H1 (cell line): ENCODE results near the gene IRF3. TPM values are rescaled to one million over a fixed set of nuclear protein-coding genes. Genes with fewer than 3 reads are reported as not detected.

Source experiments
- CTCF ChIA-PET: fragments of 300-600 bp; sonication (Branson Sonifier 250); formaldehyde crosslinking; loops from one replicate; lab custom pipeline; 2021; ENCODE audit not compliant: partially characterized antibody; lab: Charles Lee
- POLR2A ChIA-PET: fragments of 300-600 bp; sonication (Branson Sonifier 250); formaldehyde crosslinking; loops from one replicate; lab custom pipeline; 2021; ENCODE audit warnings: inconsistent platforms; ENCODE audit not compliant: partially characterized antibody; lab: Charles Lee
- DNase-seq, 2 experiments: peaks; one replicate each; pipeline versions ENCODE4 v3.0.0 to v3.0.0-alpha.2; 2010 to 2022; ENCODE audit warnings: low spot score in 2 of 2, low read depth in 1 of 2, mixed read lengths in 1 of 2
- FAIRE-seq: peaks from 2 replicates; lab custom pipeline; 2011; peaks lifted over from hg19 to GRCh38; lab: Jason Lieb, UNC
- H2AFZ ChIP-seq: 2 replicates; pipeline ENCODE4 v1.8.1; 2012; ENCODE audit warnings: low read length, inconsistent platforms
- H2AK5ac ChIP-seq: 2 replicates; pipeline ENCODE4 v1.6.1; 2013; ENCODE audit warnings: low read depth, low read length
- H2BK120ac ChIP-seq: replicated peaks from 2 replicates; pipeline ENCODE3; 2013; ENCODE audit warnings: low read depth, low read length, inconsistent platforms
- H2BK12ac ChIP-seq: 2 replicates; pipeline ENCODE4 v1.6.1; 2013; ENCODE audit warnings: low read depth, low read length
- H2BK15ac ChIP-seq: 2 replicates; pipeline ENCODE4 v1.6.1; 2013; ENCODE audit warnings: low read length
- H2BK20ac ChIP-seq: 2 replicates; pipeline ENCODE4 v1.6.1; 2013; ENCODE audit warnings: low read length
- H2BK5ac ChIP-seq: 2 replicates; pipeline ENCODE4 v1.6.1; 2013; ENCODE audit warnings: low read depth, low read length
- H3K14ac ChIP-seq: 2 replicates; pipeline ENCODE4 v1.6.1; 2013; ENCODE audit warnings: inconsistent platforms; ENCODE audit not compliant: insufficient read length
- H3K18ac ChIP-seq: 2 replicates; pipeline ENCODE4 v1.6.1; 2013; ENCODE audit warnings: low read length; ENCODE audit errors: extremely low read depth
- H3K23ac ChIP-seq: 2 replicates; pipeline ENCODE4 v1.6.1; 2013; ENCODE audit warnings: inconsistent platforms; ENCODE audit not compliant: insufficient read length
- H3K23me2 ChIP-seq: 2 replicates; pipeline ENCODE4 v1.6.1; 2013; ENCODE audit warnings: low read depth, low read length
- H3K27ac ChIP-seq: 2 replicates; pipeline ENCODE4 v1.6.1; 2011; ENCODE audit warnings: low read depth, low read length, inconsistent platforms
- H3K27me3 ChIP-seq, 4 experiments: replicated peaks in 1 of 4; 1 replicate in 1 of 4; 2 replicates in 3 of 4; pipeline versions ENCODE4 v1.6.1 to v1.8.1; 2011 to 2013; ENCODE audit warnings: low read length in 3 of 4, mild to moderate bottlenecking in 3 of 4, inconsistent platforms in 2 of 4, mixed read lengths in 2 of 4, moderate library complexity in 1 of 4; ENCODE audit not compliant: control insufficient read depth in 3 of 4, insufficient read depth in 3 of 4; ENCODE audit errors: extremely low read depth in 1 of 4
- H3K36me3 ChIP-seq, 4 experiments: 2 replicates each; pipeline versions ENCODE4 v1.6.1 to v1.8.1; 2011 to 2013; ENCODE audit warnings: mild to moderate bottlenecking in 4 of 4, low read length in 3 of 4, moderate library complexity in 2 of 4, control low read depth in 1 of 4, inconsistent platforms in 1 of 4; ENCODE audit not compliant: insufficient read depth in 4 of 4, control insufficient read depth in 2 of 4
- H3K4ac ChIP-seq: replicated peaks from 2 replicates; pipeline ENCODE3; 2013; ENCODE audit warnings: low read length, low read depth, mixed read lengths, inconsistent platforms; ENCODE audit not compliant: insufficient read length
- H3K4me1 ChIP-seq, 4 experiments: replicated peaks in 1 of 4; 1 replicate in 1 of 4; 2 replicates in 3 of 4; pipeline versions ENCODE4 v1.6.1 to v1.8.1; 2011 to 2013; ENCODE audit warnings: low read length in 3 of 4, inconsistent platforms in 2 of 4, mixed read lengths in 1 of 4; ENCODE audit not compliant: insufficient read depth in 4 of 4, control insufficient read depth in 3 of 4
- H3K4me2 ChIP-seq, 2 experiments: 2 replicates each; pipeline versions ENCODE4 v1.6.1 to v1.8.1; 2011 to 2013; ENCODE audit warnings: low read depth in 2 of 2, low read length in 2 of 2, control low read depth in 1 of 2, inconsistent platforms in 1 of 2, mild to moderate bottlenecking in 1 of 2; ENCODE audit not compliant: insufficient read depth in 1 of 2
- H3K4me3 ChIP-seq, 4 experiments: fragments of 200-600, 300-600 bp in 1 of 4; sonication (generic), shearing (Covaris generic), sonication (Bioruptor Twin) in 1 of 4; 2 replicates each; pipeline versions ENCODE4 v1.5.1 to v1.8.1; 2011 to 2016; ENCODE audit warnings: low read length in 4 of 4, low read depth in 3 of 4, control low read depth in 2 of 4, inconsistent platforms in 2 of 4, mild to moderate bottlenecking in 2 of 4, mixed read lengths in 1 of 4, moderate library complexity in 1 of 4; ENCODE audit not compliant: insufficient read depth in 2 of 4; ENCODE audit errors: extremely low read depth in 1 of 4
- H3K56ac ChIP-seq: replicated peaks from 2 replicates; pipeline ENCODE3; 2013; ENCODE audit warnings: low read depth, mild to moderate bottlenecking, mixed read lengths, low read length, inconsistent platforms; ENCODE audit not compliant: insufficient read length
- H3K79me1 ChIP-seq: 2 replicates; pipeline ENCODE4 v1.6.1; 2013; ENCODE audit warnings: low read depth, low read length, control low read depth
- H3K79me2 ChIP-seq, 2 experiments: 2 replicates each; pipeline versions ENCODE4 v1.6.1 to v1.8.1; 2012 to 2013; ENCODE audit warnings: low read length in 2 of 2, mild to moderate bottlenecking in 2 of 2, inconsistent platforms in 1 of 2; ENCODE audit not compliant: insufficient read depth in 2 of 2, control insufficient read depth in 1 of 2
- H3K9ac ChIP-seq, 4 experiments: replicated peaks in 1 of 4; 1 replicate in 1 of 4; 2 replicates in 3 of 4; pipeline versions ENCODE4 v1.6.1 to v1.8.1; 2011 to 2013; ENCODE audit warnings: low read depth in 3 of 4, low read length in 3 of 4, control low read depth in 2 of 4, mild to moderate bottlenecking in 2 of 4, moderate library complexity in 2 of 4, inconsistent platforms in 1 of 4; ENCODE audit errors: extremely low read depth in 1 of 4
- H3K9me3 ChIP-seq, 2 experiments: 2 replicates each; pipeline versions ENCODE4 v1.6.1 to v1.8.1; 2012 to 2013; ENCODE audit warnings: mild to moderate bottlenecking in 2 of 2, moderate library complexity in 2 of 2, control low read depth in 1 of 2, inconsistent platforms in 1 of 2, low read depth in 1 of 2, low read length in 1 of 2, mixed read lengths in 1 of 2; ENCODE audit not compliant: insufficient read depth in 2 of 2
- H4K20me1 ChIP-seq, 2 experiments: replicated peaks in 1 of 2; 2 replicates each; pipeline versions ENCODE3 to v1.8.1; 2011 to 2013; ENCODE audit warnings: inconsistent platforms in 2 of 2, low read length in 2 of 2, mild to moderate bottlenecking in 1 of 2; ENCODE audit not compliant: insufficient read depth in 2 of 2, control insufficient read depth in 1 of 2
- H4K5ac ChIP-seq: 2 replicates; pipeline ENCODE4 v1.6.1; 2013; ENCODE audit warnings: low read length, low read depth, mixed read lengths, inconsistent platforms; ENCODE audit not compliant: insufficient read length
- H4K8ac ChIP-seq: 2 replicates; pipeline ENCODE4 v1.8.0; 2013; ENCODE audit warnings: mild to moderate bottlenecking, moderate library complexity, low read length, inconsistent platforms; ENCODE audit not compliant: insufficient read depth; ENCODE audit errors: extremely low read depth
- H4K91ac ChIP-seq: replicated peaks from 2 replicates; pipeline ENCODE3; 2013; ENCODE audit warnings: low read length, mixed read lengths, inconsistent platforms; ENCODE audit not compliant: insufficient read length
- CTCF ChIP-seq, 3 experiments: IDR thresholded peaks; 1 replicate in 2 of 3; 2 replicates in 1 of 3; pipeline versions ENCODE4 v1.5.1 to v1.6.1; 2011; ENCODE audit warnings: low read length in 3 of 3, mild to moderate bottlenecking in 3 of 3, inconsistent platforms in 2 of 3, low read depth in 1 of 3, moderate library complexity in 1 of 3; ENCODE audit not compliant: insufficient read depth in 1 of 3; ENCODE audit errors: control extremely low read depth in 1 of 3
- JUND ChIP-seq: IDR thresholded peaks from 2 replicates; pipeline ENCODE4 v1.6.1; 2011; ENCODE audit warnings: mild to moderate bottlenecking, improper control_type of control experiment, low read length
- RAD21 ChIP-seq, 2 experiments: IDR thresholded peaks in 1 of 2; conservative IDR thresholded peaks in 1 of 2; 2 replicates each; pipeline ENCODE4 v1.6.1; 2011; ENCODE audit warnings: low read depth in 2 of 2, low read length in 2 of 2, improper control_type of control experiment in 1 of 2, inconsistent platforms in 1 of 2, mild to moderate bottlenecking in 1 of 2, moderate library complexity in 1 of 2
- WGBS, 2 experiments: shearing (Covaris generic) in 1 of 2; methylation state at CpG; one replicate each; pipeline versions ENCODE4 v1.1.6 to v1.1.7; 2013 to 2015; ENCODE audit warnings: low lambda C conversion rate in 2 of 2, mixed read lengths in 2 of 2, inconsistent platforms in 1 of 2, low coverage in 1 of 2, missing lambda C conversion rate in 1 of 2; ENCODE audit not compliant: insufficient replicate concordance in 2 of 2, insufficient coverage in 1 of 2, insufficient read length in 1 of 2; ENCODE audit errors: extremely low coverage in 1 of 2, missing lambda C conversion rate in 1 of 2; 5-methylcytosine and 5-hydroxymethylcytosine counted together
- polyA plus RNA-seq, 7 experiments: library from polyadenylated mRNA; depleted of rRNA in 3 of 7; stranded (reverse) in 5 of 7; unstranded in 2 of 7; fragments of >200 nt in 5 of 7; fragments of 200-250 nt in 2 of 7; gene quantifications; 1 replicate in 5 of 7; 2 replicates in 1 of 7; 4 replicates in 1 of 7; pipeline versions ENCODE4 v1.2.1 to v1.2.3, GENCODE V29; 2011 to 2013; ENCODE audit warnings: missing spikeins in 2 of 7, mixed read lengths in 2 of 7
- total RNA-seq: library from RNA; stranded (reverse); fragmentation: NEBNext Ultra II Directional; extraction: Animal tissue kit (Norgen Biotek cat#: 25700); gene quantifications from 2 replicates; pipeline ENCODE4 v1.2.1, GENCODE V29; 2021

Gene IRF3
- total and polyA plus RNA-seq, 2 of the 8 experiments (the other 6 are each of a cell fraction or from before 2014, with no cell fraction given), result 103 to 114 TPM

GRCh38 chr19:49684983-49685553 lies 19.4 kb upstream of the IRF3 start:
- Histone ChIP-seq H3K79me2 (peaks cover 1 to 27% of the 10 kb centered on the region in 2 experiments; a peak in 3 of 4 replicates), H3K27me3 (no peaks in the 10 kb centered on the region), H3K56ac (no peak overlapping the region), H3K4me1 (peaks cover 0 to 19% (median 14%) of the 10 kb centered on the region in 4 experiments; a peak in 6 of 7 replicates), H3K36me3 (peaks cover 26 to 59% (median 42%) of the 10 kb centered on the region in 4 experiments), H3K18ac (no peak overlapping the region), H3K14ac (no peak overlapping the region), H3K4ac (no peak overlapping the region), H2BK120ac (no peak overlapping the region), H2BK15ac (no peak overlapping the region), H3K4me3 (no peak overlapping the region), H2BK12ac (no peak overlapping the region), H2BK20ac (no peak overlapping the region), H4K91ac (no peak overlapping the region), H4K20me1 (peaks cover 30 to 53% of the 10 kb centered on the region in 2 experiments), H4K5ac (no peak overlapping the region), H3K23ac (no peak overlapping the region), H4K8ac (no peak overlapping the region), H3K4me2 (no peak overlapping the region), H2AK5ac (no peak overlapping the region), H2BK5ac (no peak overlapping the region), H3K9me3 (no peaks in the 10 kb centered on the region), H3K79me1 (peaks cover 14% of the 10 kb centered on the region), H3K27ac (no peak overlapping the region), H3K23me2 (peaks cover 5% of the 10 kb centered on the region; the same call in 1 of the 2 replicates), H2AFZ (no peak overlapping the region)
- FAIRE-seq (no peak), DNase-seq (no peak)
- POLR2A ChIA-PET, result interaction anchor here (0.6 to 12.2 kb wide), 18 partner anchors 6 to 345 kb away, joined by 3 to 168 read pairs (median 4); partner anchors contain the start of genes AP2A1, NOSIP, PRMT1 and PRRG2
- 93% methylated on average over 12 of the region's 13 CpGs; no CpG with 5 or more reads in 1 of the 2 experiments for WGBS, 2 experiments
- TF ChIP-seq RAD21 (IDR thresholded peaks at IDR 0.05 in 1 of 2, conservative IDR thresholded peaks at IDR 0.05 in 1 of 2; ENCODE audit: low read depth in 2 of 2, low read length in 2 of 2) (no peak), JUND (no peak), CTCF (IDR thresholded peaks at IDR 0.05; ENCODE audit: control extremely low read depth in 1 of 3, insufficient read depth in 1 of 3, low read depth in 1 of 3, low read length in 3 of 3) (peak in 2 of 3 experiments; percentile 2 to 8; a peak in 1 of 4 replicates)
- TF ChIP-seq, all 59 proteins: peak for 1
- CTCF ChIA-PET, result interaction anchor here (0.6 to 2.8 kb wide), 20 partner anchors 9 to 180 kb away, joined by 3 to 13 read pairs (median 4); partner anchors contain the start of gene SCAF1
- no peak overlapping the region; a peak in 2 of 7 replicates for H3K9ac ChIP-seq
